Hair follicle dermal papilla cell (primary cell): ENCODE measurements around the gene CST7. TPM values are rescaled to one million over a fixed set of nuclear protein-coding genes. Genes with fewer than 3 reads are reported as not detected.

Experiments used
- small RNA-seq: library from RNA; depleted of rRNA; stranded (forward); fragments of <200 nt; gene quantifications from one replicate; pipeline ENCODE3, GENCODE V24; 2012
- total RNA-seq: library from RNA; depleted of rRNA; stranded (reverse); fragments of >200 nt; gene quantifications from 2 replicates; pipeline ENCODE4 v1.2.3, GENCODE V29; 2012

The CST7 gene
- not detected in 2 replicates for total RNA-seq

GRCh38 chr20:24948939-24949679 is at the start of gene CST7:
Gene CST7 (plus strand): TSS chr20:24949269. CDS start chr20:24949506, 237 bp downstream.

GRCh38 chr20:24992487-24993205 is 43.6 kb downstream of the CST7 start, which contains the start of gene APMAP:
Gene APMAP (minus strand): TSS chr20:24992751. CDS start chr20:24992688, 63 bp downstream.

Small RNA genes within 50 kb of the gene (small RNA-seq; reads per million reads assigned to genes)
- gene RNU6-1257P, result not detected

Other genes with a start within 250 kb of the CST7 start
- 48.1 and 52.6 TPM in 2 replicates for gene APMAP, start 43.5 kb downstream of the CST7 start, total RNA-seq
- gene ACSS1, start 108.9 kb downstream of the CST7 start, total RNA-seq, result 11.7 and 15.9 TPM in 2 replicates
- not detected in 2 replicates for gene VSX1, start 132.9 kb downstream of the CST7 start, total RNA-seq
- gene ENTPD6, start 246.4 kb downstream of the CST7 start, total RNA-seq, result 39.8 and 40.1 TPM in 2 replicates